T-helper 1 cell (primary cell): ENCODE measurements around the gene RER1.
"Not testable (repeated sequence)": the region's sequence is repeated elsewhere in the genome, so short reads cannot be mapped to it uniquely, and the experiment has no call there.

Source experiments
- DNase-seq, 5 donors: peaks; one replicate each; pipeline ENCODE4 v3.0.0-alpha.2; 2012 to 2020

RER1 gene

GRCh38 chr1:2429780-2430591 is 38.3 kb downstream of the RER1 start:
- no peak for DNase-seq

GRCh38 chr1:2430592-2430973 is 38.9 kb downstream of the RER1 start:
- DNase-seq, result no peak

- DNase-seq, result no peak
These were observed 39.5 kb downstream of the RER1 start for GRCh38 chr1:2431103-2431502.

GRCh38 chr1:2431518-2431917 is 39.9 kb downstream of the RER1 start:
- DNase-seq, result no peak

- no peak for DNase-seq
These were observed 40.8 kb downstream of the RER1 start for GRCh38 chr1:2432441-2432844.

GRCh38 chr1:2433196-2433595 is 41.6 kb downstream of the RER1 start:
- no peak for DNase-seq

GRCh38 chr1:2433936-2434655 is 42.5 kb downstream of the RER1 start:
- no peak for DNase-seq

- DNase-seq, result no peak
These were observed 43.5 kb downstream of the RER1 start for GRCh38 chr1:2435091-2435490.

- no peak for DNase-seq
These were observed 44.2 kb downstream of the RER1 start for GRCh38 chr1:2435746-2436355.

- DNase-seq, result no peak
These were observed 45.2 kb downstream of the RER1 start for GRCh38 chr1:2436876-2437275.

GRCh38 chr1:2437617-2438016 is 46.0 kb downstream of the RER1 start:
- no peak for DNase-seq

- no peak for DNase-seq
These were observed 46.4 kb downstream of the RER1 start for GRCh38 chr1:2438038-2438437.

GRCh38 chr1:2438641-2439040 is 47.0 kb downstream of the RER1 start:
- no peak for DNase-seq

- DNase-seq, result no peak
These were observed 47.7 kb downstream of the RER1 start for GRCh38 chr1:2439369-2439768.

GRCh38 chr1:2440346-2440745 is 48.7 kb downstream of the RER1 start:
- DNase-seq, result not testable (repeated sequence)

GRCh38 chr1:2441746-2442145 is 50.1 kb downstream of the RER1 start:
- DNase-seq, result no peak

- no peak for DNase-seq
These were observed 51.0 kb downstream of the RER1 start for GRCh38 chr1:2442661-2443060.

- DNase-seq, result peak in 1 of 5 donors; percentile 22
These were observed 51.9 kb downstream of the RER1 start for GRCh38 chr1:2443277-2444137.

GRCh38 chr1:2444138-2444591 is 52.5 kb downstream of the RER1 start:
- no peak for DNase-seq

GRCh38 chr1:2445162-2445822 is 53.7 kb downstream of the RER1 start:
- DNase-seq, result no peak

GRCh38 chr1:2445823-2446215 is 54.2 kb downstream of the RER1 start:
- DNase-seq, result no peak

GRCh38 chr1:2446394-2446793 is 54.8 kb downstream of the RER1 start:
- DNase-seq, result no peak
